Measurements from ENCODE around the gene PRDM1.

PRDM1 gene

DNA sequence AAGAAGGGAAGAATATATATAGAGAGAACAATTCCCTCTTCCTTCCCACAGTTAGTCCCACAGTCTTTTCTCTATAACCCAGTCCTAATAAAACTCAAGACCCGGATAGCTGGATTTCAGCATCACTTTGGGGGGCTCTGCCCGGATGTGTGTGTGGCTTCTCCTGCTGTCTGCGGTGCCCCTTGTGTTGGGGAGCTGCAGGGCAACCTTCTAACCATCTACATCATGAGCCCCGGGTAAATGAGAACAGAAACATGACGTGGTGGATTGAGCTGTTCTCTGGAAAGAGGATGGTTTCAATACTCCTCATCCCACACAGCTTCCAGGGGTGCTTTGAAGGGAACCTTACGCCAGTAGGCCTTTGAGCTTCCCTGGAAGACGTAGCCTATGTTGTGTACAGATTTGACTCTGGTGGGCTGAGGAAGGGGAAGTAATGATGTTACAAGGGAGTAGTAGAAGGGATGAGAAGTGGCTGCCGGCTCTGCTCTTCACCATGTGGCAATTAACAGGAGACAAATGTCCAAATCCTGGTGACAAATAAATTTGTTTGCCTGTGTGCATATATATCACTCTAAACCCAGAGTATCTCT lies 13.5 kb upstream of the PRDM1 start:
- no peak for DNase-seq

DNA sequence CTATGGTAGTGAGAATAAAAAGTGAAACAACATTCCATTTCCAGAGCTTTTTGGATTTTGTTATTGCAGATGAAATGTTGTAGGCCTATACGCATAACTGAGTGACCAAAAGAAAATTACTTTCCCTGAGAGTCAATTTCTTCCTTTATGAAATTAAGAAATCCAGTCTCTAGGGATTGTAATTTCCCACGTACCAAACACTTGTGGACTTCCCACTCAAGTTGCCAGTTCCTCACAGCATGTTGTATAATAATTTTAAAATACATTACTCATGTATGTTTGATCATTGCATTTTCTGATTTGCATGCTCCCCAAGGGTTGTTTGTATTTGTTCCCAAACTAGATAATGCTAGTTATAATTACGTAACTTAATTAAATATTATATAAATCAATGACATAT lies 12.0 kb upstream of the PRDM1 start:
- DNase-seq = no peak

DNA sequence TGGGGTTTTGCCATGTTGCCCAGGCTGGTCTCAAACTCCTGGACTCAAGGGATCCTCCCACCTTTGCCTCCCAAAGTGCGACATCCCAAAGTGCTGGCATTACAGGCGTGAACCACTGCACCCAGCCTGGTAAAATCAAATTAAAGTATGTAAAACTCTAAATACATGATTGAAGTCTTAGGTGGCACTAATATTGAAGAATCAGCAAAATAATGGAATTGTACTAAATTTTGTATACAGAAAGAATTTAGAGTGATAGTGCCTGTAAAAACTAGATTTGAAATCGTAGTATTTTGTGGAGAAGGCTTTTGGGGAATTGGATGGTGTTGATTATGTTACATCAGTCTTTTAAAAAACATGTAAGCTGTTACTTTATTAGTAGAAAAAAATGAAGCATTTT lies 10.0 kb upstream of the PRDM1 start:
- DNase-seq = no peak

DNA sequence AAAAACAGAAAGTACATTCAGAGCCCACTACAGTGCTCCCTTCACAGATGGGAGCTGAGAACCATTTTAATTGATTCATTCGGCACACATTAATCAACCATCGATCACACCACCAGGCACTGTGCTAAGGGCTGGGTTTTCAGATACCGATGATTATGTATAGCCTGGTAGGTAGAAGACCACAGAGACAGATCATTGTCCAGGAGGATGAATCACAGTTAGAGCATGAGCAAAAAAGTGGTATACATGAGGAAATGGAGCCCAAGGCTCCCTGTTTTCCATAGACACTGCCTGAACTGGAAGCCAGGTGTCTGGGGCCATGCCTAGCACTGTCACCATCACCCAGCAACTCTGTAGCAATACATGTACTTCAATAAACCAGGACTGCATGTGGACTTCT lies 9.0 kb upstream of the PRDM1 start:
- no peak for DNase-seq

DNA sequence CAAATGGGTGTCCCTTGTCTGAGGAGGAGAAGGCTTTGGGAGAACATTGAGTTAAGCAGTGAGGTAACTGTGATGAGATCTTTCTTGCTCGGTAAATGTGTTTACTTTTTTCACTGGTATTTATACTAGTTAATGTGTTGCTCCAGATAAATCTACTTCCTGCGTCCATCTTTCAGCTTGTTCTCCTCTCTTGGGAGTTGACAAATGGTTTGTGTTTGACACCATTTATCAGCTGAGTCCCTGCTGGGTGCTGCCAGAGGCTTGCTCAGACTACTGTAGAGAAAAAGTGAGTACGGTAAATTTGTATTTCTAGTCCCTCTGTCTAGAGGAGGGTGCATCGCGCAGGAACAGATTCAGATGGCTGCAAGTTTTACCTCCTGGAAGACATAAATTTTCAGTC lies 8.3 kb upstream of the PRDM1 start:
- no peak for DNase-seq

DNA sequence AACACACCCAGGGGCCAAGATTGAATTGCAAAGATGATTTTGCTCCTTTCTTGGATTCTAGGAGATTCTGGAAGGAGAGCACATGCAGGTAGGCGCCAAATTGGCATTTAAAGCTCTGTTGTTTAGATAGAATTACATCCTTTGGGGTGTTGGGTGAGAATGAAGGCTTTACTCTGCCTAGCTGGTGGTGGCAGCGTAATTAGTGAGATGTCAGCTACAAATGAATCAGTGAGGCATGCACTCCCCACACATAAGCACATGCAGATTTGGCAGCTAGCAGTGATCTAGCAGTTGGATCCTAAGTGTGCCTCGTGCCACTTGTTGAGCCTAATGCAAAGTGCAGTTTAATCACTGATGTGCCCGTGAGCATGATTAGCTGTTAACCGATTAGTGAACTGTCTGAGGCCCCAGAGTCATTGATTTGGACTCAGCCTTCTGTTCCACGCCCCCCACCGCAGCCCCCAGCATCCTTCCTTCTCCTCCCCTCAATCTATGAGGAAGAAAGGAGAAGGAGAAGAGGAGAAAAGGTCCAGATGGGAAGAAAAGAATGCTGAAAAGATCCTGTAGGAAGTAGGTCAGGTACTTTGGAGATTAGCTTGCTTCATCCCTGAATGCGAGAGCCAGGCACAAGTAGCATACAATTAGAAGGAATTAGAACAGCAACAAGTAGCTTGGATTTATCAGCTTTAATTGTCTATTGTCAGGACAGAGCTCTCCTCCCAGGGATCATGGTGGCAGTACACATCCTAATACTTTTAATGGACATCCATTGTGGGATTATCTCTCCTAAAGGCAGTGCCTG lies 6.0 kb upstream of the PRDM1 start:
- no peak for DNase-seq

DNA sequence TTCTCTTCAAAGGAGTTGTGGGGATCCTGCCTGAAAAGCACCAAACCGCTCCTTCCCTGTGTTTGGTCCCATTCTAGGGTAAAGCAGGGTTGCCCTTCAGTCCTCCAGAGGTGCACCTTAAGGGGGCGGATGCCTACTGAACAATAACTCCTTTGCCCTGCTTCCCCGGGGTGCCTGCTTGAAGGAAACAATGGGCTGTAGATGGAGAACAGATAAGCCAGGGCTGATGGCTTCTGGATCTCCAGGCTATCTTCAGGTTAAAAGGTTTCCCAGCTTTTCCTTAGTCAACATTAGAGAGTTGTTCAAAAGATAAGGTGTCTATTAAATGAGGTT lies 5.4 kb upstream of the PRDM1 start:
- no peak for DNase-seq

DNA sequence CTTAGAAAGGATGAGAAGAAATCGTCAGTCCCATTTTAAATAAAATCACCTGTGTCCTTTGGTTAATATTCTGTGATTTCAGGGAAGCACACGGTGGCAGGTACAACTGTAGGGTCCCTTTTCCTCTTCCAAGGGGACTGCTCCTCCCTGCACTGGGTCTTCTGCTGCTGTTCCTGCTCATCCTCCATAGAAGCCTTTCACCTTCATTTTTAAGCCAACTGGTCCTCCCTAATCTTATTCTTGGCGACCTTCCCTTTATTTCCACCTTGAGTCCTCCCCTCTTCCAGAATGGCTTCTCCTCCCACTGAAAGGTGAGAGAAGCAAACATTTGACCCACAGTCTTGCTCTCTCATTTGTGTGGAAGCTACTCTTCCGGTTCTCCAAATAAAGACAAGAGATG lies 4.4 kb upstream of the PRDM1 start:
- DNase-seq = no peak

DNA sequence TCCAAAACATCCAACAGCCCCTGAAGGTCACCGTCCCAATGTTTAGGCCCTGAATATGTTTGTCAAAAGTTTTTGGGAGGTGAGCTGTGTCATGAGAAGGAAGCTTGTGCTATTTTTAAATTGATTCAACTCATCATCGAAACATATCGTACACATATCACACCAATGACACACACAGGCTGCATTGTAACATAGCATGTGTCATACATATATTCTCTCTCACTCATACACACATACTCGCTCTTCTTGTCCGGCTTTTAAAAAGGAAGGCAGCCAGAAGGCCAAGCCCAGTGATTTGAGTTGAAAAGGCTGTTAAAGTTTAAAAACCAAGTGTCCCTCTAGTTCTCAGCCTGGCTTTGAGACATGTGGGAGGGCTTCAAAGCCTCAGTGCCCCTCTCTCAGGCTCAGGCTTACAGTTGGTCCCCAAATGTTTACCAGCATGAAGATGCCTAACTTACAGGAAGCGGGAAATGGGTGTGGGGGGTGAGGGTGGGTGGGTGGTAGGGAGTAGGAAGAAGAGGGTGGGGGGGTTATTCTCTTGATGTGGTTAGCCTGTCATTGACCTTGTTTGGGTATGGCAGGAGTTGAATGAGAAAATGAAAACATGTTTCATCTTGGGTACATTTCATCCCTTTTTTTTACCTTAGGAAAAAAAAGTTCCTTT lies 3.3 kb upstream of the PRDM1 start:
- no peak for DNase-seq

DNA sequence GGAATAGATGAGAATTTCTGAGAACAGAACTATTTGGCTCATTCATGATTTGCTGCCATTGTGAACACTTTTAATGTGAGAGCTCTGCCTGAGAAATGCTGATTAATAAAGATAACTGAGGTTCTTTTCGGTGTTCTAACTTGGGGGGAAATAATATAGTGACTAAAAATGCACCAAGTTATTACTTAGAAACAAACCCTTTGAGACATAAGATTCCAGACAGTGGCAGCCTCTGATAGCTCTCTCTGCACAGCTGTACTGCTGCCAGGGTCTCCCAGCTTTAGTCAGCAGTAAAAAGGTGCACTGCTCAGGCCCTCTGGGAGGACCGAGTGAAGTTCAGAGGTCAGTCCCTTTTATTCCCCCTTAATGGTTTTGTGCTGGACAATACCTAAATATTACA lies 2.5 kb upstream of the PRDM1 start:
- DNase-seq = no peak

DNA sequence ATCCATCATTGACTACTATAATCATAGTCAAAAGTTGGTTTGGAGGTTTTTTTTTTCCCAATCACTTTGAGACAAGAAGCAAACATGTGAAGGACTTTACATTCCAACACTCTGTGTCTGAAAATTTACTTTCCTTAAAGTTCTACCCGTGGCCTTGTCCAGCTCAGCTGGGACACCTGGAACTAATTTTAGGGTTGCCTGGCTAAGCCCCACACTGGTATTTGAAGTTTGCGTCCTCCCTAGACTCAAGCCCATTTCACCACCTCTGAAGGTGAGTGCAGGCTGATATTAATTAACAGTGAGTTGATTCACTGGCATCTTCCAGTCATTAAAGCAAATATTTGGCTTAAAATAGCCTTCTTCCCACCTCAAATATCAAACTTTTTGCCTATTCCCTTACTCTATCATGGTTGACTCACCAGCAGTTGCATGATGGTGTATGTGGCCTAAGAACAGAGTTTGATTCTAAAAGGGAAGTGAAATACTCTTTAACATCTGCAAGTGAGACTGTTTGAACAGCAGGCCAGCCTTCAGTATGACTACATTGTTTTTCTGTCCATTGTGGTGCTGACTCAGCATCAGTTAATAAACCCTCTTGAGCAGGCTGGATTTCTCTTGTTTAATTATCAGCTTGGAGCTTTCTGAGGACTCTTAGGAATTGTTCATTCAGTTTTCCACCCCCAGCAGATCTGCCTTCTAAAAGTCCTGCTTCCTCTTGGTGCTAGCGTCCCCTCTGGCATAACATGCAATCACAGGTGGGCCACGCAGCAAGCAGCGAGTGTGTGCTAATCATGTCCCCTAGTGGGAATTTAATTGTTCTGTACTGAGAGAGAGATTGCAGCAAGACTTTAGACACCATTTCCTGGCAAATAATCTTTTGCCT lies 1.8 kb upstream of the PRDM1 start:
- DNase-seq = no peak

DNA sequence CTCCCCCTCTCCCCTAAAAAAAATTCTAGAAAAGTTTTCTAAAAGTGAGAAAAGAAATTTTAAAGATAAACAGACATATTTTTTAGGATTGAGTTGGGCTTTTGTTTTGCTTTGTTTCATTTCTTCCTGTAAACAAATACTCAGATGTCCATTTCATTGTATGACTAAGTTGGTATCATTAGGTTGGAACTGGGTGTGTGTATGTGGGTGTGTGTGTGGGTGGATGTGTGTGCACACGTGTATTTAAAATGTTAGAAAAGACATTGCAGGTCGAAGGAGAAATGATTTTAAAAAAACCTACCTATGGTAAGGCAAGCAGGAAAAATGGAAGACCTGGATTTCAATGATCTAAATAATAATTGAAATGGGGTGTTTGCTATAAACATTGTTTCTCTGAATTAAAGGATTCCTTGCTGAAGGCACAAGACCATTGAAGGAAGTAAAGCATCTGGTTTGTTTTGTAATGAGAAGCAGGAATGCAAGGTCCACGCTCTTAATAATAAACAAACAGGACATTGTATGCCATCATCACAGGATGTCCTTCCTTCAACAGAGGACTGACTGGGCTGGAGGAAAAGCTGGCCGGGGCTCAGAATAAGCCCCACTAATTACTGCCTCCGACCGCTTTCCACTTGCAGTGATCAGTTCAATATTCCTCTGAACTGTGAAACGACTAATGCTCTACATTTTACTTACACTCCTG lies 996 bp upstream of the PRDM1 start:
- no peak for DNase-seq

DNA sequence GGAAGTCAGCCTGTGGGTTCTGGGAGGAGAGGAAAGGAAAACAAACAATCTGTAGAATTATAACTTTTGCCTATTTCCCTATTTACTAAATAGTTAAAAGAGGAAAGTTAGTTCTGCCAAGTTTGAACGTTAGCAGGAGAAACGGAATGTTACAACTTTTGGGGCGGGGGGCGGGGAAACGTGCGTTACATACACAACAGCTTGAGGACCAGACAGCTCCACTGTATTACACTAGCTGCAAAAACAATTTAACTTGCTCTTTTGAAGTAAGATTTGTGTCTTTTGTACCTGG lies 498 bp upstream of the PRDM1 start:
- no peak for DNase-seq

DNA sequence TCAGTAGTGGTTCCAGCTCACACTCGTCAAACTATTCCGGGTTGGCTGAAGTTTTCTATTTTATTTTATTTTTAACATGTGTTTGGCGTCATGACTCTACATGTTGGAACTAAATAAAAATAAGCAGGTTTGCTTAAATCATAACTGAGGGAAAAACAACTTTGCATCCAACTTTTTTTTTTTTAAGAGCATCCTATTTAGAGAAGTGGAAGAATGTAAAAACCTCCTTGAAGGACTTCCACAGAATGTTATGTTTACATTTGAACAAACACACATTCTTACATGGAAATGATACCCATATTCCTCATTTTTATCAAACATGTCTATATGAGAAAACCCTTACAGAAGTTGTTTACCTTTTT lies 659 bp downstream of the PRDM1 start:
- no peak for DNase-seq

DNA sequence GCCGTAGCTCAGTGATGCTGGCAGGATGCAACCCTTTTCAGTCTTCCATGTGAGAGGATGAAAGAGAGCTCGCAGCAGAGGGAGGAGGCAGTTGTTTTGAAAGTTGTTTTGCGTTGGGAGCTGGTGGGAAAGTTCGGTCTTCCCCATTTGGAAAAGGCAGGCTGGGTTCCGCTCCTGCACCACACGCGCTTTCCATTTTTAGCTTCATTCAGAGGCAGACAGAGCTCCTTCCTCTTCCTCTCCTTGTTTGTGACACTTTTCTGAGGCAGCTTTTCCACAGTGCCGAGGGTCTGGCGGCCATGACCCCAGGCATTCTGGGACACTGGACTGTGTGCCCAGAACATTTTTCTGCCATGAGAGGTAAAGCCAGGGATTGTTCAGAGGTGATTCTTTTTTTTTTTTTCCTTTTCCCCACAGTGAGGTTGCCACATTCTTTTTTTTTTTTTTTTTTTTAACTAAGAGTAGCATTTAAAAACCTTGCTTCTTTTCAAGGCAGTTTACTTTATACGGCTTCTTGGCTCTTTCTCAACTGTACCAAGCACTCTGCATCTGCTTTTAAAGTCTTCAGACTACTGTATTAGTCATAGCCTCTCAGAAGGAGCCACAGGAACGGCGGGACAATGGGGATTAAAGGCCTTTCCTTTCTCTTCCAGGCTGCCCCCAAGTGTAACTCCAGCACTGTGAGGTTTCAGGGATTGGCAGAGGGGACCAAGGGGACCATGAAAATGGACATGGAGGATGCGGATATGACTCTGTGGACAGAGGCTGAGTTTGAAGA lies 1.6 kb downstream of the PRDM1 start:
- no peak for DNase-seq

DNA sequence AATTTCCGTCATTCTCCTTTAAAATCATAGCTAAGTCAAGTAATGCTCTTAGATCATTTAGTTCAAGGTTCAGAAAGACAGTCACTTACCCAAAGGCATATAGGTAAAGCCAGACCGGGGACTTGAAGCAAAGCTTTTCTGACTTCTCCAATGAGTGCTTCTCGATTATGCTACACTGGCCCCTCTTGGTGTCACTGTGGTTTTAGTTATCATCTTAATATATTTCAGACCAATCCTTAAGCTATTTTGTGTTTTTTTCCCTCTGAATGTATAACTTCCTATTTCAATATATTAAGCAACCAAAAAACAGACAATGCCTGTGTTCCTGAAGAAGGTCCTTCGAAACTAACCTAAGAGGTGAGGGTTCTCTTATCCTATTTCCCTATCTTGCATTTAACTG lies 3.9 kb downstream of the PRDM1 start:
- DNase-seq = no peak

DNA sequence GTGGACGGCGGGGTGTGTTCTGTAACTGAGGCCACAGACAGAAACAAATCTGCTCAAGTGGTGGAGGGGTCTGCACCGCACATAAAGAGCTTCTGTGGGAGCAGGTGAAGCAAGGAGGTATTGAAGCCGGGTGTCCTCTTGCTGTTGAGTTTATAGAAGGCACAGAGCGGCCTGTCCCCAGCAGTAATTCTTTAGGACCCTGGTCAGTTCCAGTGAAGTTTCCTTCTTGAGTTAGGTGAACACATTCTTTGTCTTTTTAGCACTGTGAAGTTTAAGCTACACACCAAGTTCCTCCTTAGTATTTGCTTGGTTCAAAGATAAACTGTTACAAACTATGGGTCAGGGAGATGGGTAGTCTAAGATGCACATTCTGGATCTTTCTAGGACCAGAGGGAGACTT lies 6.1 kb downstream of the PRDM1 start:
- no peak for DNase-seq

DNA sequence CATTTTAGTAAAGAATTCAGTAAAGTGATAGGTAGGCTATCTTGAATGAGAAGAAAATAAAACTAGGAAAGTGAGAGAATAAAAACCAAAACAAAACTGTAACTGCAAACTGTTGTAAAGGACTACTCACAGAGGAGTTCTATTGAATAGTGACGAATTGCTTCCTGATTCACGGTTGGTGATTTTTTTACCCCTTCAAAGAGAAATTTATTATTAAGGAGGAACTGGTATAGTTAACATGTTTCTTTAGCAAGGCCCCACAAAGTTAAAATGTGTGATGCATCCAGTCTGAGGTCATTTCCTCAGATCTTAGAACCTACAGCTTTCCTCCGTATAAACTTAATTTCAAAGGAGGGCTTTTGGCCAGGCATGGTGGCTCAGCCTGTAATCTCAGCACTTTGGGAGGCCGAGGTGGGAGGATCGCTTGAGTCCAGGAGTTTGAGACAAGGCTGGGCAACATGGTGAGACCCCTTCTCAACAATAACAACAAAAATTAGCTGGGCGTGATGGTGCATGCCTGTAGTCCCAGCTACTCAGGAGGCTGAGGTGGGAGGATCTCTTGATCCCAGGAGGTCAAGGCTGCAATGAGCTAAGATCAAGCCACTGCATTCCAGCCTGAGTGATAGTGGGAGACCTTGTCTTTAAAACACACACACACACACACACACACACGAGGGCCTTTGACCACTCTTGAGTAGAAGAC lies 8.3 kb downstream of the PRDM1 start:
- DNase-seq = no peak

DNA sequence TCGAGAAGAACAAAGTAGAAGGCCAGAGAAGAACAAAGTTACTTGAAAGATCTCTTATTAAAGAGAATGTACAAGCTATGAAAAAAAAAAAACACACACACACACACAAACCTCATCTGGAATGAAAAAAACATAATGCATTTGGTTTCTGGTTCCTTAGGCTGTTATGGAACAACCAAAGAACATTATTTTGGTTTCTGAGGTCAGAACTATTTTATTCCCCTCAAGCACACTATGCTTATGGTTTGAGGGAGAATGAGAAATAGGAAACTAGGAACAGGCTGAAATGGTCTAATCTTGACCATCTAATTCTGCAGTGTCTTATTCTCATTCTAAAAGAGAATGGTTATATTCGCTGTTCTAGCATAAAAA lies 8.8 kb downstream of the PRDM1 start:
- DNase-seq = no peak

DNA sequence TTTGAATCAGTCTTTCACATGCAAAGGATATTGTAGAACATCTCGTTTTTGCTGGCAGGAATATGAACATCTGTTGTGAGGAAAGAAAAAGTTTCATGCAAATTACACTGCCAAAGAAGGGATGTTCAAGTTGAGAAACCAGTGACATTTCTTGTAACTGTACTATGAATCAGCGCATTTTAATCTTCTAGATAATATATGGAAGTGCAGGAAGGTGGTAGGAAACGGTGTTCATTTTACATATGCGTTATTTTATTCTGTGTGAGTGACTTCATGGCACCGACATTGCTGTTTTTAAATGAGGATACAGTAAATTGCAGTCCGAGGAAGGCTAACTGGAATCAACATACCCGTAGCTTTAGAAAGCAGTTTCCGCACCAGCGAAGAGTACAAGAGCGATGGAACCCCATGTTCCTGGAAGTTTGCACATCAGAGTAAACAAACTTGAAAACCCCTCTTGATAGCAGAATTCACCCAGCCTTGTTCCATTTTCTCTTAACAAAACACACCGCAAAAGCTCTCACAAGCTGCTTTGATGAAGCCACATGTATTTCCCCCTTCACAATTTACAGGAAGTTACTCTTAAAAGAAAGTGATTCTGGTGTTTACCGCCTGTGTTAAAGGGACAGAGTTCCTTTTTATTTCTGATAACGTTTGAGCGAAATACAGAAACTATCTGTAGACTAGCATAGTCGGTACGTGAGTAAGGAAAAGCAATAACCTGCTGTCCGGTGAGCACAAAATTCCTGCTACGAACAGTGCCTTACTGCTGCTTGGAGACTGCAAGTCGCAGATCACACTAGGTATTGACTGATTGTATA lies 11.5 kb downstream of the PRDM1 start:
- no peak for DNase-seq
